Keratinocyte (primary cell): ENCODE results near the gene LHX5. TPM values are rescaled to one million over a fixed set of nuclear protein-coding genes. Genes with fewer than 3 reads are reported as not detected.

Experiments
- DNase-seq: peaks from one replicate; pipeline ENCODE4 v3.0.0-alpha.2; 2011; ENCODE audit warnings: low read depth, missing footprints, low spot score
- FAIRE-seq: peaks from 2 replicates; lab custom pipeline; 2011; peaks lifted over from hg19 to GRCh38; lab: Jason Lieb, UNC
- H2AFZ ChIP-seq: 2 replicates; pipeline ENCODE4 v1.6.0; 2012; ENCODE audit warnings: low read length, control low read depth, inconsistent platforms; ENCODE audit not compliant: control insufficient read depth
- H3K27ac ChIP-seq: 2 replicates; pipeline ENCODE4 v1.5.1; 2011; ENCODE audit warnings: low read length; ENCODE audit not compliant: control insufficient read depth, insufficient read depth
- H3K27me3 ChIP-seq: 3 replicates; pipeline ENCODE4 v1.6.0; 2011; ENCODE audit warnings: low read length; ENCODE audit not compliant: control insufficient read depth, insufficient read depth; ENCODE audit errors: extremely low read depth
- H3K36me3 ChIP-seq, 2 experiments: 2 replicates in 1 of 2; 3 replicates in 1 of 2; pipeline ENCODE4 v1.5.1; 2011; ENCODE audit warnings: low read length in 2 of 2, mild to moderate bottlenecking in 1 of 2; ENCODE audit not compliant: control insufficient read depth in 2 of 2, insufficient read depth in 2 of 2; ENCODE audit errors: extremely low read depth in 1 of 2
- H3K4me1 ChIP-seq: 3 replicates; pipeline ENCODE4 v1.5.1; 2011; ENCODE audit warnings: low read length; ENCODE audit not compliant: control insufficient read depth, insufficient read depth; ENCODE audit errors: extremely low read depth
- H3K4me2 ChIP-seq: 3 replicates; pipeline ENCODE4 v1.6.0; 2011; ENCODE audit warnings: low read depth, low read length; ENCODE audit not compliant: control insufficient read depth, insufficient read depth; ENCODE audit errors: extremely low read depth
- H3K4me3 ChIP-seq, 3 experiments: fragments of 200-600 bp in 1 of 3; sonication (generic) in 1 of 3; 2 replicates in 2 of 3; 3 replicates in 1 of 3; pipeline ENCODE4 v1.5.1; 2011 to 2016; ENCODE audit warnings: low read length in 3 of 3, mild to moderate bottlenecking in 3 of 3, control low read depth in 2 of 3, inconsistent platforms in 1 of 3, low read depth in 1 of 3, mixed read lengths in 1 of 3, mixed run types in 1 of 3, moderate library complexity in 1 of 3; ENCODE audit not compliant: control insufficient read depth in 2 of 3, insufficient read depth in 2 of 3; ENCODE audit errors: extremely low read depth in 1 of 3
- H3K79me2 ChIP-seq: 2 replicates; pipeline ENCODE4 v1.6.0; 2012; ENCODE audit warnings: low read length; ENCODE audit not compliant: control insufficient read depth, insufficient read depth
- H3K9ac ChIP-seq: 3 replicates; pipeline ENCODE4 v1.6.0; 2011; ENCODE audit warnings: low read length; ENCODE audit not compliant: control insufficient read depth, insufficient read depth; ENCODE audit errors: extremely low read depth
- H3K9me1 ChIP-seq: 3 replicates; pipeline ENCODE4 v1.6.0; 2011; ENCODE audit warnings: low read length; ENCODE audit not compliant: control insufficient read depth, insufficient read depth; ENCODE audit errors: extremely low read depth
- H3K9me3 ChIP-seq: 2 replicates; pipeline ENCODE4 v1.5.1; 2012; ENCODE audit warnings: low read depth, low read length; ENCODE audit not compliant: control insufficient read depth
- H4K20me1 ChIP-seq: 3 replicates; pipeline ENCODE4 v1.6.0; 2011; ENCODE audit warnings: low read length; ENCODE audit not compliant: control insufficient read depth, insufficient read depth; ENCODE audit errors: extremely low read depth
- EZH2 ChIP-seq: IDR thresholded peaks from one replicate; pipeline ENCODE4 v1.6.1; 2012; ENCODE audit warnings: inconsistent platforms, mild to moderate bottlenecking, low read length, moderate library complexity
- dilution Hi-C: fragments of 300-500 bp; cut with MboI; formaldehyde crosslinking; loops from one replicate; pipeline ENCODE4 v1.7.0; 2020; ENCODE audit warnings: low sequenced_read_pairs; ENCODE audit not compliant: extremely low pct_ligation_motif_present
- polyA plus RNA-seq, 5 experiments: library from polyadenylated mRNA; depleted of rRNA in 3 of 5; stranded (reverse) in 3 of 5; stranded (forward) in 1 of 5; unstranded in 1 of 5; fragments of >200 nt; gene quantifications; 1 replicate in 1 of 5; 2 replicates in 3 of 5; 3 replicates in 1 of 5; pipeline versions ENCODE4 v1.2.1 to v1.2.3, GENCODE V29; 2011 to 2012; ENCODE audit warnings: missing spikeins in 2 of 5, low read depth in 1 of 5, low replicate concordance in 1 of 5
- TF ChIP-seq, protein P1 (sequence below), 3 experiments: IDR thresholded peaks in 1 of 3; conservative IDR thresholded peaks in 1 of 3; optimal IDR thresholded peaks in 1 of 3; 2 replicates in 2 of 3; 3 replicates in 1 of 3; pipeline versions ENCODE3 to v1.5.1; 2011; ENCODE audit warnings: low read length in 3 of 3, mild to moderate bottlenecking in 3 of 3, moderate library complexity in 2 of 3, control low read depth in 1 of 3, inconsistent platforms in 1 of 3; ENCODE audit not compliant: insufficient read depth in 2 of 3; ENCODE audit errors: extremely low read depth in 1 of 3

The LHX5 gene
- polyA plus RNA-seq, 1 donor (not counting 4 experiments of a cell fraction or from before 2014, with no cell fraction given): 0.04 TPM

DNA sequence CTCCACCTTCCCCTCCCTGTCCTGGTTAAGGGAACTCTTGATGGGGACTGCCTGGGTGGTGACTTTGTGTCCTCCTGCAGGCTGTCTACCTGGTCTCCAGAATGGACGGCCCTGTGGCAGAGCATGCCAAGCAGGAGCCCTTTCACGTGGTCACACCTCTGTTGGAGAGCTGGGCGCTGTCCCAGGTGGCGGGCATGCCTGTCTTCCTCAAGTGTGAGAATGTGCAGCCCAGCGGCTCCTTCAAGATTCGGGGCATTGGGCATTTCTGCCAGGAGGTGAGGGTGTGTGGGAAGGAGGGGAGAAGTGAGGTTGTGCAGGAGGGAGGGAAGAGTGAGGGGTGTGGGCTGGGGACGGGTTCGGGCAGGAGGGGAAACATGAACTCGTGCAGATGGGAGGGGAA, 43.8 kb downstream of the LHX5 start:
- H2AFZ ChIP-seq: no peak overlapping the region
- no peaks in the 10 kb centered on the region for H3K9me3 ChIP-seq
- FAIRE-seq (no peak), DNase-seq (no peak)
- no peaks in the 10 kb centered on the region for H3K9me1 ChIP-seq
- H3K79me2 ChIP-seq: no peaks in the 10 kb centered on the region
- dilution Hi-C loops: no loop called here
- no peak overlapping the region for H3K27ac ChIP-seq
- peaks cover under 1% of the 10 kb centered on the region for H3K4me1 ChIP-seq
- H3K9ac ChIP-seq: no peak overlapping the region
- no peaks in the 10 kb centered on the region for H4K20me1 ChIP-seq
- no peak overlapping the region for H3K4me2 ChIP-seq
- TF ChIP-seq, protein P1, sequence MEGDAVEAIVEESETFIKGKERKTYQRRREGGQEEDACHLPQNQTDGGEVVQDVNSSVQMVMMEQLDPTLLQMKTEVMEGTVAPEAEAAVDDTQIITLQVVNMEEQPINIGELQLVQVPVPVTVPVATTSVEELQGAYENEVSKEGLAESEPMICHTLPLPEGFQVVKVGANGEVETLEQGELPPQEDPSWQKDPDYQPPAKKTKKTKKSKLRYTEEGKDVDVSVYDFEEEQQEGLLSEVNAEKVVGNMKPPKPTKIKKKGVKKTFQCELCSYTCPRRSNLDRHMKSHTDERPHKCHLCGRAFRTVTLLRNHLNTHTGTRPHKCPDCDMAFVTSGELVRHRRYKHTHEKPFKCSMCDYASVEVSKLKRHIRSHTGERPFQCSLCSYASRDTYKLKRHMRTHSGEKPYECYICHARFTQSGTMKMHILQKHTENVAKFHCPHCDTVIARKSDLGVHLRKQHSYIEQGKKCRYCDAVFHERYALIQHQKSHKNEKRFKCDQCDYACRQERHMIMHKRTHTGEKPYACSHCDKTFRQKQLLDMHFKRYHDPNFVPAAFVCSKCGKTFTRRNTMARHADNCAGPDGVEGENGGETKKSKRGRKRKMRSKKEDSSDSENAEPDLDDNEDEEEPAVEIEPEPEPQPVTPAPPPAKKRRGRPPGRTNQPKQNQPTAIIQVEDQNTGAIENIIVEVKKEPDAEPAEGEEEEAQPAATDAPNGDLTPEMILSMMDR (optimal IDR thresholded peaks at IDR 0.05 in 1 of 3, IDR thresholded peaks at IDR 0.05 in 1 of 3, conservative IDR thresholded peaks at IDR 0.05 in 1 of 3; ENCODE audit: extremely low read depth in 1 of 3, insufficient read depth in 2 of 3, low read length in 3 of 3): no peak
- no peaks in the 10 kb centered on the region for H3K27me3 ChIP-seq
- H3K4me3 ChIP-seq: no peak overlapping the region
- H3K36me3 ChIP-seq: no peaks in the 10 kb centered on the region

DNA sequence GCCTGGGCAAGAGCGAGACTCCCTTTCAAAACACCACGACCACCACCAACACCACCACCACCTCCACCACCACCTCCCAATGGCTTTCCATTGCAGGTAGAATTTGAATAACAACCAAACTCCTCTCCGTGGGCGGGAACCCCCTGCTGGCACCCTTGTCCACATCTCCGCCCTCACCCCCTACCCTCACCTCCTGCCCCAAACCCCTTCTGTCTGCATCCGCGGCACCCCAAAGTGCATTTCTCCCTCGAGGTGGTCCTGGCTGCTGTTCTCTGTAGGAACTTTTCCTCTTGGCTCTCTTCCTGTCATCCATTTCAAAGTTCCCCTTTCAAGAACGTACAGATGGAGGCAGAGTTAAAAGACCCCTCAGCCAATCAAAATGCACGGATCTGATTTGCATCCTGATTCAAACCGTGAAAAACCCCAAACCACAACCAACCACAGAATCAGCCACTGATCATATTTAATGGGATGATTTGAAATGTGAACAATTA, 45.7 kb downstream of the LHX5 start:
- Histone ChIP-seq H4K20me1 (no peaks in the 10 kb centered on the region), H3K79me2 (no peaks in the 10 kb centered on the region), H2AFZ (no peak overlapping the region), H3K4me1 (peaks cover 12% of the 10 kb centered on the region), H3K27me3 (no peaks in the 10 kb centered on the region), H3K9me3 (no peaks in the 10 kb centered on the region), H3K9me1 (no peaks in the 10 kb centered on the region), H3K4me2 (no peak overlapping the region), H3K36me3 (no peaks in the 10 kb centered on the region), H3K9ac (no peak overlapping the region), H3K27ac (no peak overlapping the region), H3K4me3 (no peak overlapping the region)
- FAIRE-seq (no peak), DNase-seq (no peak)
- no peak for TF ChIP-seq EZH2
- dilution Hi-C loops: no loop called here
